T-helper 1 cell treated with Interleukin-12 subunit alpha and Interleukin-12 subunit beta and Interleukin-4 antibody, amounts not matched to agents 30 μg/mL and 1 μg/mL, for 36 hours (primary cell): Measurements from ENCODE around the gene ICA1.

Experiments
- H3K27ac Mint-ChIP-seq: one replicate; pipeline ENCODE4 v1.8.0; 2021; ENCODE audit warnings: mild to moderate bottlenecking, mixed read lengths
- H3K27me3 Mint-ChIP-seq: one replicate; pipeline ENCODE4 v1.8.0; 2021; ENCODE audit warnings: low read depth, mixed read lengths
- H3K36me3 Mint-ChIP-seq: one replicate; pipeline ENCODE4 v1.8.0; 2021; ENCODE audit warnings: low read depth, mixed read lengths
- H3K4me1 Mint-ChIP-seq: one replicate; pipeline ENCODE4 v1.8.0; 2021; ENCODE audit warnings: low read depth, mixed read lengths
- H3K4me3 Mint-ChIP-seq: one replicate; pipeline ENCODE4 v1.8.0; 2021; ENCODE audit warnings: mild to moderate bottlenecking, moderate library complexity, mixed read lengths
- H3K9me3 Mint-ChIP-seq: one replicate; pipeline ENCODE4 v1.8.0; 2021; ENCODE audit warnings: mixed read lengths

The ICA1 gene

GRCh38 chr7:8283968-8284367 is 22.0 kb upstream of the ICA1 start:
- H3K27me3 Mint-ChIP-seq, result peaks cover 4% of the 10 kb centered on the region
- no peaks in the 10 kb centered on the region for H3K36me3 Mint-ChIP-seq
- H3K9me3 Mint-ChIP-seq, result no peaks in the 10 kb centered on the region
- no peak overlapping the region for H3K4me3 Mint-ChIP-seq
- no peak overlapping the region for H3K27ac Mint-ChIP-seq
- no peaks in the 10 kb centered on the region for H3K4me1 Mint-ChIP-seq

DNA sequence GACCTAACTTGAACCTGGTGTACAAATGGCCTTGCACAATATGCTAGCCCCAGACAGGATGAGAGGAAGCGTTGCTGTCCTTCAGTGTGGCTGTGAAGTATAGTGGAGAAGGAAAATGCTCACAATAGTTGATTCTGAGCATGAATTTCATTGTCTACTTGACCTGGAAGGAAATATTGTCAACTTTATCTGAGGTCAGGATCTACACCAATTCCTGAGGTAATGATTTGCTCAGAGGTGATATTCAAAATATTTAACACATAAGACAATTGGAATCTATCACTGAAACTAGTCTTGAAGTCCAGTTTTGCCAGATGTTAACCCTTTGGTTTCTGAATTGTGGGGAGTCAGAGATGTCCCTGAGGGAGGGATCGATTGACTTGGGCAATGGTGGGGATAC is 20.9 kb upstream of the ICA1 start:
- Mint-ChIP-seq H3K9me3 (no peaks in the 10 kb centered on the region), H3K36me3 (no peaks in the 10 kb centered on the region), H3K27me3 (peaks cover 4% of the 10 kb centered on the region), H3K4me3 (no peak overlapping the region), H3K27ac (no peak overlapping the region), H3K4me1 (no peaks in the 10 kb centered on the region)

GRCh38 chr7:8282162-8282561 is 20.2 kb upstream of the ICA1 start:
- no peaks in the 10 kb centered on the region for H3K36me3 Mint-ChIP-seq
- H3K4me1 Mint-ChIP-seq, result no peaks in the 10 kb centered on the region
- H3K27ac Mint-ChIP-seq, result no peak overlapping the region
- no peaks in the 10 kb centered on the region for H3K9me3 Mint-ChIP-seq
- peaks cover 3% of the 10 kb centered on the region for H3K27me3 Mint-ChIP-seq
- no peak overlapping the region for H3K4me3 Mint-ChIP-seq

GRCh38 chr7:8278183-8278582 is 16.2 kb upstream of the ICA1 start:
- no peaks in the 10 kb centered on the region for H3K36me3 Mint-ChIP-seq
- H3K27me3 Mint-ChIP-seq, result peaks cover 14% of the 10 kb centered on the region
- no peaks in the 10 kb centered on the region for H3K4me1 Mint-ChIP-seq
- H3K27ac Mint-ChIP-seq, result no peak overlapping the region
- H3K4me3 Mint-ChIP-seq, result no peak overlapping the region
- no peaks in the 10 kb centered on the region for H3K9me3 Mint-ChIP-seq

DNA sequence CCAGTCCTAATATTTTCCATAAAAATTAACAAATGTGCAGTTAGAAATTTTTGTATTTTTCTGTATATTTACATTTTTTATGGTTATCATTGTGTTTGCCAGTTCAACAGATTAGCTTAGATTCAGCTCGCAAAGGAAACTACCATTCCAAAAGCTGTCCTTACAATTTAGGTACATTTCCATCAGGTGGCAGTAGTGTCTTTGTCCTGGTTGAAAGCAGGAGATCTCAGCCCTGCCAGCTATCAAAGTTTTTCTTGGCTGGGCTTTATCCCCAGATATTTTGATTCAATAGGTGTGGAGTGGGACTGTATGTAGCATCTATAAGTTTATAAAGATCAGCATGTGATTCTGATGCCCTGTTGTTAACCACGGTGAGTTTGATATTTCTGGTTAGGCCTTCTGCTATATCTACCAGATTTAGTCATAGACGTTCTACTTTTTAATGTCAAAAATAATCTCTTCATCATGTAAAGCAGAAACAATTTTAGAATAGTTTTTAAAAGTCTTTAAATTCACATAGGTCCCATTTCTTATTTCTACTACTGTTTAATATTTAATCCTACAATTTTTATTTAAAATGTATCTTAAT is 15.5 kb upstream of the ICA1 start:
- Mint-ChIP-seq H3K27ac (no peak overlapping the region), H3K4me1 (no peaks in the 10 kb centered on the region), H3K36me3 (no peaks in the 10 kb centered on the region), H3K27me3 (peaks cover 14% of the 10 kb centered on the region), H3K9me3 (no peaks in the 10 kb centered on the region), H3K4me3 (no peak overlapping the region)

DNA sequence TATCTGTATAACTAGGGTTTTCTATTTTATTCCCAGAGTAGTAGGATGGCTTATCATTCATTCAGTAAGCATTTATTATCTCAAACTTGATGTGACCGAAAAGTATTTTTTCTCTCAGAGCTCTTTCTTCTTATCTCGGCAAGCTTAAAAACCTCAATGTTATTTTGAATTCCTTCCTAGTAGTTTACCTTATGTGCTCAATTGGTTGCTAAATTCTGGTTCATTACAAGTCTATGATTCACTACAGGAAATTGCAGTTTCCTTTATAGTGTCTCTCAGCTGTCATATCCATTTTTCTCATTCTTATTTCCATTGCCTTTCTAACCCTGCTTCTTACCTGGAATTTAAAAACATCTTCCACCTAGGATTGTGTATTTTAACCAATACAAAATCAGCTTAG is 12.6 kb upstream of the ICA1 start:
- Mint-ChIP-seq H3K4me1 (no peaks in the 10 kb centered on the region), H3K9me3 (no peaks in the 10 kb centered on the region), H3K27ac (no peak overlapping the region), H3K27me3 (peaks cover 24% of the 10 kb centered on the region), H3K36me3 (no peaks in the 10 kb centered on the region), H3K4me3 (no peak overlapping the region)

- Mint-ChIP-seq H3K27me3 (peaks cover 31% of the 10 kb centered on the region), H3K4me3 (no peak overlapping the region), H3K9me3 (no peaks in the 10 kb centered on the region), H3K27ac (no peak overlapping the region), H3K36me3 (no peaks in the 10 kb centered on the region), H3K4me1 (no peaks in the 10 kb centered on the region)
Observed at GRCh38 chr7:8271960-8272359, 10.0 kb upstream of the ICA1 start.

- peaks cover 6% of the 10 kb centered on the region for H3K4me1 Mint-ChIP-seq
- H3K27ac Mint-ChIP-seq, result no peak overlapping the region
- no peak overlapping the region for H3K4me3 Mint-ChIP-seq
- peaks cover 62% of the 10 kb centered on the region for H3K27me3 Mint-ChIP-seq
- no peaks in the 10 kb centered on the region for H3K36me3 Mint-ChIP-seq
- no peaks in the 10 kb centered on the region for H3K9me3 Mint-ChIP-seq
Observed at GRCh38 chr7:8263048-8263447, 1.1 kb upstream of the ICA1 start.

- Mint-ChIP-seq H3K4me1 (peaks cover 6% of the 10 kb centered on the region), H3K36me3 (no peaks in the 10 kb centered on the region), H3K9me3 (no peaks in the 10 kb centered on the region), H3K27me3 (peaks cover 52% of the 10 kb centered on the region), H3K27ac (no peak overlapping the region), H3K4me3 (peak overlapping the region; percentile 78)
Observed at GRCh38 chr7:8260871-8261694, 884 bp downstream of the ICA1 start.

GRCh38 chr7:8259586-8260222 is 2.3 kb downstream of the ICA1 start:
- no peaks in the 10 kb centered on the region for H3K9me3 Mint-ChIP-seq
- peaks cover 44% of the 10 kb centered on the region for H3K27me3 Mint-ChIP-seq
- H3K27ac Mint-ChIP-seq, result no peak overlapping the region
- no peaks in the 10 kb centered on the region for H3K36me3 Mint-ChIP-seq
- peaks cover 6% of the 10 kb centered on the region for H3K4me1 Mint-ChIP-seq
- H3K4me3 Mint-ChIP-seq, result no peak overlapping the region

DNA sequence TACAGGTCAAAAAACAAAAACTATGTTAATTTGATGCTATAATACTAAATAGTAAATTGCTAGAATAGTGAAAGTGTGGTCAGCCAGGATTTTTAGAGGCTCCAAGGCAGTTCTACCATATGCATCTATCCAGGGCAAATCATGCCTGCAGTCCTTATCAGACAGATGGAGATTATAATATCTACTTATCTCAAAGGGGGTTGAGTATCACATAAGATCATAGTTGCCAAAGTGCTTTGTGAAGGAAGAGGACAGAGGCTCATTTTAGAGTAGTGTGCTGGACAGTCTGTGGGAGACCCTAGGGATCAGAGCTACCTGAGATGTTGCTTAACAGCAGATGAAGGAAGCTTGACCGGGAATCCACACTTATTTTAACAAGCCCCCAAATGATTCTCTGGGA is 3.2 kb downstream of the ICA1 start:
- Mint-ChIP-seq H3K4me1 (peaks cover 6% of the 10 kb centered on the region), H3K27ac (no peak overlapping the region), H3K4me3 (no peak overlapping the region), H3K36me3 (no peaks in the 10 kb centered on the region), H3K27me3 (peaks cover 34% of the 10 kb centered on the region), H3K9me3 (no peaks in the 10 kb centered on the region)

DNA sequence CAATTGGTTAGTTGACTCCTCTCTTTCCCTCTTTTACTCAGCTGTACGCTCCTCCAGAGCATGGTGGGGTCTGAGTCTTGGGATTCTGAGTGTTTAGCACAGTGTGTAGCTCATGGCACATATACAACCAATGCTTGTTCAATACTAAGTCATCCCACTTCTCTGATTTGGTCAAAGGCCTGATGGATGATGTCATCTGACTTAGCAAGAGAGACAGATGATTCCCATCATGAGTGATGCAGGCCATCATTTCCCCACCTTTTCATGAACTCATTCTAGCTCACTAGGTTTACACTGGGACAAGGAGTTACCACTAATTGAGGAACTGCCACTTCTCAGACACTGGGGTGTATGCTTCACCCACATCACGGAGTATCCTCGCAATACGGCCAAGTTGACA is 3.8 kb downstream of the ICA1 start:
- H3K27me3 Mint-ChIP-seq, result peaks cover 28% of the 10 kb centered on the region
- no peak overlapping the region for H3K27ac Mint-ChIP-seq
- no peak overlapping the region for H3K4me3 Mint-ChIP-seq
- H3K36me3 Mint-ChIP-seq, result no peaks in the 10 kb centered on the region
- H3K9me3 Mint-ChIP-seq, result no peaks in the 10 kb centered on the region
- peaks cover 6% of the 10 kb centered on the region for H3K4me1 Mint-ChIP-seq

DNA sequence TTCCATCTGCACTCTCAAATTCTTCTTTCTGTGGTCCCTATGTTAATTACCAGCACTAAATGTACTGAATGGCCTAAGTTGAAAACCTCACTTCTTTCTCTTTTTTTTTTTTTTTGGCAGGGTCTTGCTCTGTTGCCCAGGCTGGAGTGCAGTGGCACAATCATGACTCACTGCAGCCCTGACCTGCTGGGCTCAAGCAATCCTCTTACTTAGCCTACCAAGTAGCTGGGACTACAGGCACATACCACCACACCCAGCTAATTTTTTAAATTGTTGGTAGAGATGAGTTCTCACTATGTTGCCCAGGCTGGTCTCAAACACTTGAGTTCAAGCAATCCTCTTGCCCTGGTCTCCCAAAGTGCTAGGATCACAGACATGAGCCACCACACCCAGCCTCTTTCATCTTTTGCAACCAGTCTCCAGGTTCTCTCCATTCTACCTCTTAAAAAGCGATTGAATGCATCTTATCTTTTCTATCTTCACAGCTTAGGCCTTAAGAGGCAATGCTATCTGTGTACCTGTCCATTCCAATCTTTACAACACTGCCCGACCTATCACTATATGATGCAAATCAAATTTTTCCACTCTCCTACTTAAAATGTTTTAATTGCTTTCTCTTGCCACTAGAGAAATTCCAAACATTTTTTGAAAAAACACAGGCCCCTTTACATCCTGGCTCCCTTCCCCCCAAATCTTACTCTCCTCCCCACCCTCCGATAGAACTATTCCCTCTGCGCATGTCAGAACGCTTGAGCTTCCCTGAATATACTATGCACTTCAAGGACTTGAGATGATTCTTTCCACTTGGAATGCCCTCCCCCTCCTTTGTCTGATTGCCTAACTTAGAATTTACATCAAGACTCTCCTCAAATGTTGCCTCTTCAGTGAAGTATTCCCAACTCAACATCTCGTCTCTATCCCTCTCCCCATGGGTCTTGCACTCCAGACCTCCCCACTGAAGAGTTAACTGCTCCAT is 6.0 kb downstream of the ICA1 start:
- H3K27ac Mint-ChIP-seq, result no peak overlapping the region
- peaks cover 16% of the 10 kb centered on the region for H3K27me3 Mint-ChIP-seq
- H3K4me1 Mint-ChIP-seq, result peaks cover 4% of the 10 kb centered on the region
- H3K9me3 Mint-ChIP-seq, result no peaks in the 10 kb centered on the region
- H3K4me3 Mint-ChIP-seq, result no peak overlapping the region
- H3K36me3 Mint-ChIP-seq, result no peaks in the 10 kb centered on the region

GRCh38 chr7:8254667-8255066 is 7.3 kb downstream of the ICA1 start:
- Mint-ChIP-seq H3K4me3 (no peak overlapping the region), H3K36me3 (no peaks in the 10 kb centered on the region), H3K27ac (no peak overlapping the region), H3K27me3 (peaks cover 5% of the 10 kb centered on the region), H3K9me3 (no peaks in the 10 kb centered on the region), H3K4me1 (no peaks in the 10 kb centered on the region)
